NCI-H524 treated with DMSO at 0.1 percent for 48 hours (cell line): ENCODE measurements around the gene CREG1.

Experiments used
- DNase-seq: peaks from one replicate; lab custom pipeline; 2025; lab: John Stamatoyannopoulos, UW

Gene CREG1

GRCh38 chr1:167507719-167508118 is 45.8 kb downstream of the CREG1 start:
- DNase-seq, result no peak

GRCh38 chr1:167504467-167504827 is 49.1 kb downstream of the CREG1 start:
- DNase-seq, result no peak

- no peak for DNase-seq
These were observed 49.7 kb downstream of the CREG1 start for GRCh38 chr1:167503626-167504466.

- DNase-seq, result no peak
These were observed 50.7 kb downstream of the CREG1 start for GRCh38 chr1:167502719-167503462.

GRCh38 chr1:167502192-167502551 is 51.4 kb downstream of the CREG1 start:
- no peak for DNase-seq

- DNase-seq, result no peak
These were observed 51.9 kb downstream of the CREG1 start for GRCh38 chr1:167501515-167502191.

GRCh38 chr1:167500283-167500860 is 53.2 kb downstream of the CREG1 start:
- DNase-seq, result no peak

- DNase-seq, result no peak
These were observed 53.9 kb downstream of the CREG1 start for GRCh38 chr1:167499664-167500101.

GRCh38 chr1:167499106-167499505 is 54.5 kb downstream of the CREG1 start:
- no peak for DNase-seq

GRCh38 chr1:167496797-167497619 is 56.6 kb downstream of the CREG1 start:
- no peak for DNase-seq

- DNase-seq, result no peak
These were observed 60.2 kb downstream of the CREG1 start for GRCh38 chr1:167493372-167493771.

- no peak for DNase-seq
These were observed 61.1 kb downstream of the CREG1 start for GRCh38 chr1:167492481-167492910.

GRCh38 chr1:167491586-167492461 is 61.7 kb downstream of the CREG1 start:
- DNase-seq, result no peak
